GM12801 (cell line): Measurements from ENCODE around the gene VPS8.

Source experiments
- CTCF ChIP-seq: IDR thresholded peaks from one replicate; pipeline ENCODE4 v1.5.1; 2011; ENCODE audit warnings: control low read depth; ENCODE audit not compliant: insufficient read length; ENCODE audit errors: extremely low read depth

The VPS8 gene

GRCh38 chr3:184846496-184846895 is 34.5 kb downstream of the VPS8 start:
- no peak for TF ChIP-seq CTCF

GRCh38 chr3:184848934-184849333 is 37.0 kb downstream of the VPS8 start:
- TF ChIP-seq CTCF, result no peak

- TF ChIP-seq CTCF, result no peak
These were observed 38.2 kb downstream of the VPS8 start for GRCh38 chr3:184850201-184850600.

- no peak for TF ChIP-seq CTCF
These were observed 45.1 kb downstream of the VPS8 start for GRCh38 chr3:184857099-184857498.

- TF ChIP-seq CTCF, result no peak
These were observed 52.0 kb downstream of the VPS8 start for GRCh38 chr3:184864000-184864399.

- no peak for TF ChIP-seq CTCF
These were observed 56.5 kb downstream of the VPS8 start for GRCh38 chr3:184868477-184868876.

- no peak for TF ChIP-seq CTCF
These were observed 60.2 kb downstream of the VPS8 start for GRCh38 chr3:184872200-184872599.

GRCh38 chr3:184873141-184873540 is 61.2 kb downstream of the VPS8 start:
- TF ChIP-seq CTCF, result no peak
